Tibial nerve (tissue), 4 donors: ENCODE measurements around the gene FERD3L. TPM values are rescaled to one million over a fixed set of nuclear protein-coding genes. Genes with fewer than 3 reads are reported as not detected.

Experiments
- DNase-seq, 2 donors: peaks; one replicate each; pipeline ENCODE4 v3.0.0-alpha.2; 2019; ENCODE audit warnings: low spot score in 2 of 2
- H3K27ac ChIP-seq, 4 donors: fragments of 200-600 bp; sonication (generic) in 3 of 4; one replicate each; pipeline ENCODE4 v1.5.1; 2017 to 2019; ENCODE audit warnings: mild to moderate bottlenecking in 1 of 4
- H3K27me3 ChIP-seq, 2 donors: fragments of 200-600 bp; sonication (generic) in 1 of 2; one replicate each; pipeline versions ENCODE4 v1.5.1 to v1.6.0; 2017 to 2019
- H3K36me3 ChIP-seq, 3 donors: fragments of 200-600 bp; sonication (generic); one replicate each; pipeline ENCODE4 v1.5.1; 2018 to 2019
- H3K4me1 ChIP-seq, 4 donors: fragments of 200-600 bp; sonication (generic) in 3 of 4; one replicate each; pipeline ENCODE4 v1.5.1; 2017 to 2019
- H3K4me3 ChIP-seq, 4 donors: fragments of 200-600 bp; sonication (generic) in 3 of 4; one replicate each; pipeline ENCODE4 v1.5.1; 2017 to 2019; ENCODE audit warnings: mild to moderate bottlenecking in 1 of 4, moderate library complexity in 1 of 4
- H3K9me3 ChIP-seq, 4 donors: fragments of 200-600 bp; sonication (generic) in 3 of 4; one replicate each; pipeline ENCODE4 v1.5.1; 2017 to 2019
- CTCF ChIP-seq, 5 experiments: fragments of 200-600 bp in 3 of 5; fragments of 450-650 bp in 2 of 5; sonication (generic) in 3 of 5; IDR thresholded peaks; one replicate each; pipeline ENCODE4 v1.5.1; 2016 to 2019; ENCODE audit warnings: antibody characterized with exemption in 5 of 5, mild to moderate bottlenecking in 3 of 5, moderate library complexity in 2 of 5
- EP300 ChIP-seq, 2 donors: sonication (generic); formaldehyde crosslinking; IDR thresholded peaks; one replicate each; pipeline ENCODE4 v1.6.1; 2017; ENCODE audit warnings: antibody characterized with exemption in 2 of 2, mild to moderate bottlenecking in 1 of 2
- POLR2A ChIP-seq, 2 donors: fragments of 450-650 bp; IDR thresholded peaks; one replicate each; pipeline ENCODE4 v1.6.1; 2017; ENCODE audit warnings: antibody characterized with exemption in 2 of 2, mild to moderate bottlenecking in 2 of 2, moderate library complexity in 2 of 2
- WGBS, 2 donors: methylation state at CpG; one replicate each; pipeline ENCODE4 v1.1.5; 2018; 5-methylcytosine and 5-hydroxymethylcytosine counted together
- total RNA-seq, 4 donors: library from RNA; depleted of rRNA; stranded (reverse); fragments of >200 nt; gene quantifications; one replicate each; pipeline ENCODE4 v1.1.0, GENCODE V29; 2016

FERD3L gene
- total RNA-seq, 4 donors from 2014 or later = not detected

GRCh38 chr7:19119870-19120486, 25.2 kb downstream of the FERD3L start:
- TF ChIP-seq EP300 (IDR thresholded peaks at IDR 0.05) = no peak
- TF ChIP-seq POLR2A (IDR thresholded peaks at IDR 0.05) = no peak
- TF ChIP-seq CTCF (IDR thresholded peaks at IDR 0.05) = no peak
- peaks cover 0 to 73% of the 10 kb centered on the region in 2 donors for H3K27me3 ChIP-seq
- DNase-seq = no peak
- no peaks in the 10 kb centered on the region for H3K36me3 ChIP-seq
- no peaks in the 10 kb centered on the region for H3K9me3 ChIP-seq
- no peak overlapping the region for H3K27ac ChIP-seq
- peaks cover 0 to 55% (median 3%) of the 10 kb centered on the region in 4 donors for H3K4me1 ChIP-seq
- no peak overlapping the region for H3K4me3 ChIP-seq
- 26 to 42% methylated on average over 10 of the region's 10 CpGs for WGBS, 2 donors

GRCh38 chr7:19119372-19119771, 25.8 kb downstream of the FERD3L start:
- Histone ChIP-seq H3K27ac (no peak overlapping the region), H3K36me3 (no peaks in the 10 kb centered on the region), H3K4me3 (no peak overlapping the region), H3K4me1 (peaks cover 0 to 60% (median 3%) of the 10 kb centered on the region in 4 donors), H3K9me3 (no peaks in the 10 kb centered on the region), H3K27me3 (peaks cover 0 to 75% of the 10 kb centered on the region in 2 donors)
- DNase-seq = no peak
- TF ChIP-seq CTCF (IDR thresholded peaks at IDR 0.05) (no peak), POLR2A (IDR thresholded peaks at IDR 0.05) (no peak), EP300 (IDR thresholded peaks at IDR 0.05) (no peak)
- WGBS, 2 donors = 36 to 49% methylated on average over 8 of the region's 8 CpGs

GRCh38 chr7:19118636-19119371, 26.4 kb downstream of the FERD3L start:
- 31 to 33% methylated on average over 25 to 28 of the region's 28 CpGs for WGBS, 2 donors
- H3K4me1 ChIP-seq = peaks cover 0 to 62% (median 3%) of the 10 kb centered on the region in 4 donors
- H3K27me3 ChIP-seq = peaks cover 0 to 81% of the 10 kb centered on the region in 2 donors
- H3K9me3 ChIP-seq = no peaks in the 10 kb centered on the region
- no peaks in the 10 kb centered on the region for H3K36me3 ChIP-seq
- TF ChIP-seq POLR2A (IDR thresholded peaks at IDR 0.05) (no peak), CTCF (IDR thresholded peaks at IDR 0.05) (no peak), EP300 (IDR thresholded peaks at IDR 0.05) (no peak)
- peak overlapping the region in 2 of 4 donors; percentile 73 to 81 for H3K27ac ChIP-seq
- DNase-seq = no peak
- peak overlapping the region in 1 of 4 donors; percentile 47 for H3K4me3 ChIP-seq

GRCh38 chr7:19117870-19118608, 27.2 kb downstream of the FERD3L start:
- TF ChIP-seq POLR2A (IDR thresholded peaks at IDR 0.05) = no peak
- TF ChIP-seq CTCF (IDR thresholded peaks at IDR 0.05) = no peak
- TF ChIP-seq EP300 (IDR thresholded peaks at IDR 0.05) = no peak
- peak overlapping the region in 3 of 4 donors; percentile 2 to 81 (median 73) for H3K27ac ChIP-seq
- DNase-seq = no peak
- no peaks in the 10 kb centered on the region for H3K36me3 ChIP-seq
- peak overlapping the region; percentile 44 to 70 (median 47) for H3K4me3 ChIP-seq
- peaks cover 0 to 62% (median 3%) of the 10 kb centered on the region in 4 donors for H3K4me1 ChIP-seq
- H3K9me3 ChIP-seq = no peaks in the 10 kb centered on the region
- peaks cover 0 to 88% of the 10 kb centered on the region in 2 donors for H3K27me3 ChIP-seq
- 1 to 7% methylated on average over 27 to 37 of the region's 51 CpGs for WGBS, 2 donors
